Adipose tissue (tissue), 3 donors: ENCODE results near the gene NUTM2B. TPM values are rescaled to one million over a fixed set of nuclear protein-coding genes. Genes with fewer than 3 reads are reported as not detected.
"Not testable (repeated sequence)": the region's sequence is repeated elsewhere in the genome, so short reads cannot be mapped to it uniquely, and the experiment has no call there.

Source experiments
- H3K27ac ChIP-seq: one replicate; pipeline ENCODE4 v1.5.1; 2013; ENCODE audit warnings: low read depth, low read length
- WGBS, 3 donors: extraction: QIAGEN DNeasy Blood & Tissue Kit; methylation state at CpG; one replicate each; pipeline ENCODE4 v1.1.7; 2013; 5-methylcytosine and 5-hydroxymethylcytosine counted together
- polyA plus RNA-seq, 3 donors: library from polyadenylated mRNA; stranded (reverse); fragments of 200-250 nt; gene quantifications; one replicate each; pipeline ENCODE4 v1.2.3, GENCODE V29; 2013
- donor health status: healthy with polysubstance abuse.
- donor health status: Bipolar disorder and iron deficiency.
- donor health status: healthy.

NUTM2B gene
- polyA plus RNA-seq, 3 donors = 0.16 to 0.67 (median 0.39) TPM

DNA sequence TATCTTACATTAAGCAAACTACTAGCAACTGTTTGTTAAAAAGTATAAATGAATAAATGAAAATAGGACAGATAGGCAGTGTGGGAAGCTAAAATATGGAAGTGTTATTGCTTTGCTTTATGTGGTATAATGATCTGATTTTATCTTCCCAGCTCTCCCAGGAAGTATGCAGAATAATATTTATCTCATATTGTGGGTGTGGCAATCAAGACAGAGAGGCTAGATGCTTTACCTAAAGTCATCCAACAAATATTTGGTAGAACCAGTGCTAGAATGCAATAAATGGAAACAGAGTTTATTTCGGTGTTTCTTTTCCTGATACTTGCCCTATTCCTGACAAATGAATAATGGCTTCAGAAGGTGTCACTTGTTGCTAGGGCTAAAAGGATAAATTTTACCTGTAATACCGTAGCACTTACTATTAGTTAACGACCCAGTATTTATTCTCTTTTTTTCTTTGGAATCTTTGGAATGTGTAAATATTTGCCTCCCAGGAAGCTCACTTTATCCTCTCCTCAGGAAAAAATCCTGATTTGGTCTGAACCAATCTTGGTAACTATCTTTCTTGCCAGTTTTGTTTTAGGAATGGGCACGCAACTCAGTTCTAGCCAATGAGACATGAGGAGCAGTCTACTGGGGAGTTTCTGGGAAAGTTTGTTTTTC, 14.0 kb downstream of the NUTM2B start:
- WGBS, 3 donors = 75 to 88% methylated on average over 3 of the region's 4 CpGs; no CpG with 5 or more reads in 1 of the 3 donors
- H3K27ac ChIP-seq = not testable (repeated sequence)

DNA sequence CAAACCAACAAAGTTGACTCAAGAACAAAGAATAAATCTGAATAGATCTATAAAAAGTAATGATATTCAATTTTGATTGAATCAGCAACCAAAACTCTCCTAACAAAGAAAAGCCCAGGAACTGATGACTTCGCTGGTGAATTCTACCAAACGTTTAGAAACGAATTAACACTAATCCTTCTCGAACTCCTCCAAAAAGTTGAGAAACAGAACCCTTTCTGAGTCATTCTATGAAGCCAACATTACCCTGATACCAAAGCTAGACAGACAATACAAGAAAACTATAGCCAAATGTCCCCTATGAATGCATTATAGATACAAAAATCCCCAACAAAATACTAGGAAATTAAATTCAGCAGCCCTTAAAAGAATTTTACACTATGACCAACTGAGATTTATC, 17.0 kb downstream of the NUTM2B start:
- 93% methylated on average over 2 to 4 of the region's 4 CpGs; no CpG with 5 or more reads in 1 of the 3 donors for WGBS, 3 donors
- H3K27ac ChIP-seq = not testable (repeated sequence)

DNA sequence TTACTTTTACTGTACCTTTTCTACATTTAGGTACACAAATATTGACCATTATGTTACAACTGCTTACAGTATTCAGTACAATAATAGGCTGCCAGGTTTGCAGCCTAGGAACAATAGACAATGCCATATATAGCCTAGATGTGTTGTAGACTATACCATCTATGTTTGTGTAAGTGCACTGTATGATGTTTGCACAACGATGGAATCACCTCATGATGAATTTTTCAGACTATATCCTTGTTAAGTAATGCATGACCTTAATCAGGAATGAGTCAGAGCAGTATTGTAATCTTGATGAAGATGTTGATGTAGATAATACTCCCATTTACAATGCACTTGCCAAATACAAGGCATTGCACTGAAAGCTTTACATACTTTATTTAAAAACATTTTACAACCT, 23.6 kb downstream of the NUTM2B start:
- H3K27ac ChIP-seq = not testable (repeated sequence)
- WGBS, 3 donors = 71 to 83% methylated on average over 1 of the region's 1 CpG; no CpG with 5 or more reads in 1 of the 3 donors

DNA sequence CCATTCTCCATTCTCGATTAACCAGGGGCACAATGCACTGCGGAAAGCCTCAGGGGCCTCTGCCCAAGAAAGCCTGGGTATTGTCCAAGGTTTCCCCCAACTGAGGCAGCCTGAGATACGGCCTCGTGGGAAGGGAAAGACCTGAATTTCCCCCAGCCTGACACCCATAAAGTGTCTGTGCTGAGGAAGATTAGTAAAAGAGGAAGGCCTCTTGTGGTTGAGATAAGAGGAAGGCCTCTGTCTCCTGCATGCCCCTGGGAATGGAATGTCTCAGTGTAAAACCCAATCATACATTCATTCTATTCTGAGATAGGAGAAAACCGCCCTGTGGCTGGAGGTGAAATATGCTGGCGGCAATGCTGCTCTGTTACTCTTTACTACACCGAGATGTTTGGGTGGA, 41.8 kb downstream of the NUTM2B start:
- not testable (repeated sequence) for H3K27ac ChIP-seq
- 61 to 91% methylated on average over 6 of the region's 7 CpGs; no CpG with 5 or more reads in 1 of the 3 donors for WGBS, 3 donors

DNA sequence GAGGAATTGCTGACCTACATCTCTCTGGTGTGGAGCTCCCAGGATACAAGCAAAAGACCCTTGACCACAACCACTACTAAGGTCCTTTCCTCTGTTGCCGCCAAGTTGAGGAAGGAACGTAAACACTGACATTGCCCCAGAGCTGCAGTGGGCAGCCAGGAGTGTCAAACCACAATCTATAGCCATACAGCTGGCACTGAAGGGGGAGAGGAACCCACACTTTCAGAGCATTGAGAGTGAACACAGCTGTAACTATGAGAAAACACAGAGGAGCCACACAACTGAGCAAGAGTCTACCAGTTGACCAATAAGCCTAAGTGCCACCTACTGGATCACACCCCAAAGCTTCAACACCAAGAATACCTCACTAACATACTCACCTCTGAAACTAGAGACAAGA, 45.5 kb downstream of the NUTM2B start:
- 73 to 88% (median 77%) methylated on average over 2 of the region's 2 CpGs for WGBS, 3 donors
- not testable (repeated sequence) for H3K27ac ChIP-seq

DNA sequence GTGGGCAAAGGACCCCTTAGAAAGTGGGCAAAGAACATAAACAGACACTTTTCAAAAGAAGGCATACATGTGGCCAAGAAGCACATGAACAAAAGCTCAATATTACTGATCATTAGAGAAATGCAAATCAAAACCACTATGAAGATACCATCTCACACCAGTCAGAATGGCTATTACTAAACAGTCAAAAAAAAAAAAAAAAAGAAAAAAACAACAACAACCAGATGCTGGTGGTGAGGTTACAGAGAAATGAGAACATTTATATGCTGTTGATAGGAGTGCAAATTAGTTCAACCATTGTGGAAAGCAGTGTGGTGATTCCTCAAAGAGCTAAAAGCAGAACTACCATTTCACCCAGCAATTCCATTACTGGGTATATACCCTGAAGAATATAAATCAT, 50.6 kb downstream of the NUTM2B start:
- H3K27ac ChIP-seq = not testable (repeated sequence)

DNA sequence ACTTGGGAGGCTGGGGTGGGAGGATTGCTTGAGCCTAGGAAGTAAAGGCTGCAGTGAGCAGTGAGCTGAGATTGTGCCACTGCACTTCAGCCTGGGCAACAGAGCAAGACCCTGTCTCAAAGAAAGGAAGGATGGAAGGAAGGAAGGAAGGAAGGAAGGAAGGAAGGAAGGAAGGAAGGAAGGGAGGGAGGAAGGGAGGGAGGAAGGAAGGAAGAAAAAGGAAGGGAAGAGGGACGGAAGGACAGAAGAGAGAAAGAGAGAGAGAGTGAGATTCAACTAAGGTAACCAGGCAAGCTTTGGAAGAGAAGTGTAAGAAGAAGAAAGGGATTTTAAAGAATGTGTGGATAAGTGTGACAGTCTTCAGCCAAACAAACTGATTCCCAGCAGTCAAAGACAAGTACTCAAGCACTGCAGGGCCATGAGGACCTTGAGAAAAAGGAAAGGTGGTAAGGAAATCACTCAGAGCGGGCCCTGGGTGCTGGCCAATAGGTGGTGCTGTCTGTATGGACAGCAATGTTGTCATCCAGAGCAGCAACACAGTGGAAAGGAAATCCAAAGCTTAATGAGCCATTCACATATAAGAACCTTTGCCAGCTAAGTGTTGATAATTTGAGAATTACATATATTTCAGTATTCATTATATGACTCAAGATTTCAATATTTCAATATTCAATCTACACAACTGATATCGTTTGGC, 55.4 kb downstream of the NUTM2B start:
- WGBS, 3 donors = 44 to 75% (median 53%) methylated on average over 3 of the region's 3 CpGs
- not testable (repeated sequence) for H3K27ac ChIP-seq

Other genes with a start within 250 kb of the NUTM2B start
- under 1 TPM; 0.30 to 0.92 (median 0.45) TPM for gene EIF5AL1, start 190.7 kb upstream of the NUTM2B start, polyA plus RNA-seq
- gene SFTPA2, start 142.8 kb upstream of the NUTM2B start, polyA plus RNA-seq = under 1 TPM in 2 of 3 donors, not detected in 1; 0.68 to 0.94 TPM
- under 1 TPM; 0.11 to 0.52 (median 0.39) TPM for gene SFTPA1, start 92.3 kb upstream of the NUTM2B start, polyA plus RNA-seq
- under 1 TPM in 2 of 3 donors, not detected in 1; 0.21 to 0.58 TPM for gene NUTM2E, start 123.5 kb downstream of the NUTM2B start, polyA plus RNA-seq
- 1 to 10 TPM in 1 of 3 donors, under 1 TPM in 2; 0.45 to 1.2 (median 0.48) TPM for gene SFTPD, start 245.9 kb downstream of the NUTM2B start, polyA plus RNA-seq